ENCODE measurements around the gene ADAMTS16. TPM values are rescaled to one million over a fixed set of nuclear protein-coding genes. Genes with fewer than 3 reads are reported as not detected.
"Not testable (repeated sequence)": the region's sequence is repeated elsewhere in the genome, so short reads cannot be mapped to it uniquely, and the experiment has no call there.

The ADAMTS16 gene
- total and polyA plus RNA-seq, 8 donors: 0.42 to 3.5 (median 2.2) TPM

GRCh38 chr5:5134107-5134506 is 6.0 kb upstream of the ADAMTS16 start:
- H3K4me3 ChIP-seq: no peak overlapping the region
- intact Hi-C loops (cut with DNase I): no loop called here
- no peak for DNase-seq
- no peak for TF ChIP-seq CTCF (IDR thresholded peaks at IDR 0.05)
- no peak overlapping the region for H3K27ac ChIP-seq
- H3K27me3 ChIP-seq: no peaks in the 10 kb centered on the region
- ATAC-seq: no peak
- WGBS, 2 donors: 94% methylated on average over 9 of the region's 9 CpGs
- no peaks in the 10 kb centered on the region for H3K4me1 ChIP-seq
- no peak for FAIRE-seq
- H3K36me3 ChIP-seq: no peaks in the 10 kb centered on the region
- H3K9me3 ChIP-seq: no peaks in the 10 kb centered on the region

- H3K27ac ChIP-seq: no peak overlapping the region
- H3K27me3 ChIP-seq: peaks cover 0 to 10% (median 2%) of the 10 kb centered on the region in 4 donors
- 38 to 43% methylated on average over 8 of the region's 8 CpGs for WGBS, 2 donors
- H3K36me3 ChIP-seq: no peaks in the 10 kb centered on the region
- no peaks in the 10 kb centered on the region for H3K4me1 ChIP-seq
- ATAC-seq (no peak), FAIRE-seq (no peak), DNase-seq (no peak)
- intact Hi-C loops (cut with DNase I): loop anchor here in 1 of 3 donors (5.0 kb wide), 1 partner anchor 261 kb away; no protein-coding TSS in a partner anchor
- no peaks in the 10 kb centered on the region for H3K9me3 ChIP-seq
- no peak overlapping the region for H3K4me3 ChIP-seq
- no peak for TF ChIP-seq CTCF (IDR thresholded peaks at IDR 0.05)
These were observed 4.0 kb upstream of the ADAMTS16 start for GRCh38 chr5:5135957-5136676.

- H3K4me1 ChIP-seq, FAIRE-seq, H3K27ac ChIP-seq, H3K4me3 ChIP-seq, ATAC-seq, H3K36me3 ChIP-seq, DNase-seq, H3K9me3 ChIP-seq: not testable (repeated sequence)
- H3K27me3 ChIP-seq: peaks cover 0 to 13% (median 5%) of the 10 kb centered on the region in 4 donors
- intact Hi-C loops (cut with DNase I): loop anchor here in 1 of 3 donors (5.0 kb wide), 1 partner anchor 259 kb away; no protein-coding TSS in a partner anchor
- WGBS, 2 donors: 88 to 93% methylated on average over 13 to 23 of the region's 24 CpGs
These were observed 2.3 kb upstream of the ADAMTS16 start for GRCh38 chr5:5137851-5138250.

GRCh38 chr5:5139336-5139776 is 774 bp upstream of the ADAMTS16 start:
- 10 to 12% methylated on average over 38 to 39 of the region's 39 CpGs for WGBS, 2 donors
- H3K9me3 ChIP-seq: no peaks in the 10 kb centered on the region
- intact Hi-C loops (cut with DNase I): loop anchor here in 1 of 3 donors (5.0 kb wide), 1 partner anchor 258 kb away; no protein-coding TSS in a partner anchor
- no peak for TF ChIP-seq CTCF (IDR thresholded peaks at IDR 0.05)
- no peaks in the 10 kb centered on the region for H3K36me3 ChIP-seq
- peak overlapping the region in 3 of 4 donors; percentile 10 to 47 (median 37) for H3K4me3 ChIP-seq
- H3K27me3 ChIP-seq: peaks cover 0 to 13% (median 5%) of the 10 kb centered on the region in 4 donors
- H3K27ac ChIP-seq: no peak overlapping the region
- ATAC-seq (peak in 2 of 4 donors; percentile 24 to 32), FAIRE-seq (no peak), DNase-seq (no peak)
- peaks cover 0 to 5% (median 3%) of the 10 kb centered on the region in 3 donors for H3K4me1 ChIP-seq

- WGBS, 2 donors: 1% methylated on average over 57 of the region's 57 CpGs
- Histone ChIP-seq H3K4me1 (peaks cover 0 to 5% (median 3%) of the 10 kb centered on the region in 3 donors), H3K27me3 (peaks cover 0 to 13% (median 5%) of the 10 kb centered on the region in 4 donors), H3K36me3 (no peaks in the 10 kb centered on the region), H3K4me3 (peak overlapping the region; percentile 5 to 47 (median 24)), H3K27ac (no peak overlapping the region), H3K9me3 (no peaks in the 10 kb centered on the region)
- ATAC-seq (peak; percentile 17 to 56 (median 44)), FAIRE-seq (no peak), DNase-seq (peak in 2 of 6 donors; percentile 64 to 69)
- TF ChIP-seq CTCF (IDR thresholded peaks at IDR 0.05): no peak
- intact Hi-C loops (cut with DNase I): loop anchor here in 2 of 3 donors (5.0 kb wide), 1 partner anchor 277 kb away; no protein-coding TSS in a partner anchor
These were observed 579 bp downstream of the ADAMTS16 start for GRCh38 chr5:5140479-5141338.
